Body of pancreas (tissue), 4 donors: ENCODE data around the gene INKA1. TPM values are rescaled to one million over a fixed set of nuclear protein-coding genes. Genes with fewer than 3 reads are reported as not detected.
"Not testable (repeated sequence)": the region's sequence is repeated elsewhere in the genome, so short reads cannot be mapped to it uniquely, and the experiment has no call there.

Experiments used
- ATAC-seq: fragments of 150-250 bp; one replicate; pipeline ENCODE4 v1.9.1; 2016
- DNase-seq, 4 donors: peaks; one replicate each; pipeline ENCODE4 v3.0.0-alpha.2; 2019
- H3K27ac ChIP-seq, 4 donors: fragments of 200-600 bp; sonication (generic); 1 replicate in 3 of 4; 2 replicates in 1 of 4; pipeline versions ENCODE4 v1.5.1 to v1.6.1; 2016 to 2019; ENCODE audit warnings: mild to moderate bottlenecking in 1 of 4, mixed read lengths in 1 of 4, moderate library complexity in 1 of 4
- H3K27me3 ChIP-seq, 2 donors: fragments of 200-600 bp; sonication (generic); one replicate each; pipeline ENCODE4 v1.6.0; 2016; ENCODE audit warnings: mild to moderate bottlenecking in 1 of 2
- H3K36me3 ChIP-seq, 2 donors: fragments of 200-600 bp; sonication (generic); replicated peaks in 1 of 2; 2 replicates each; pipeline ENCODE4 v1.5.1; 2016; ENCODE audit warnings: low read depth in 2 of 2; ENCODE audit not compliant: insufficient read depth in 1 of 2
- H3K4me1 ChIP-seq: fragments of 200-600 bp; sonication (generic); one replicate; pipeline ENCODE4 v1.6.0; 2016
- H3K4me3 ChIP-seq, 2 donors: fragments of 200-600 bp; sonication (generic); 1 replicate in 1 of 2; 2 replicates in 1 of 2; pipeline ENCODE4 v1.5.1; 2016 to 2019
- H3K9me3 ChIP-seq, 3 donors: fragments of 200-600 bp; sonication (generic); 1 replicate in 2 of 3; 2 replicates in 1 of 3; pipeline ENCODE4 v1.5.1; 2016
- POLR2A ChIP-seq, 3 donors: fragments of 450-650 bp; IDR thresholded peaks; one replicate each; pipeline ENCODE4 v1.6.1; 2016; ENCODE audit warnings: antibody characterized with exemption in 3 of 3, mild to moderate bottlenecking in 2 of 3
- WGBS, 2 donors: methylation state at CpG; one replicate each; pipeline ENCODE4 v1.1.5; 2017; 5-methylcytosine and 5-hydroxymethylcytosine counted together
- intact Hi-C: fragments of 100-400 bp; cut with DNase I; formaldehyde crosslinking; loops from one replicate; pipeline ENCODE4 v1.15.1; 2023
- total RNA-seq, 2 donors: library from RNA; depleted of rRNA; stranded (reverse); fragments of >200 nt; gene quantifications; one replicate each; pipeline ENCODE4 v1.1.0, GENCODE V29; 2016
- TF ChIP-seq, protein P1 (sequence below), 7 experiments: fragments of 450-650 bp in 4 of 7; fragments of 200-600 bp in 3 of 7; sonication (generic) in 3 of 7; IDR thresholded peaks; one replicate each; pipeline ENCODE4 v1.5.1; 2016 to 2019; ENCODE audit warnings: antibody characterized with exemption in 7 of 7

INKA1 gene
- total RNA-seq, 2 donors from 2014 or later: 2.6 TPM; not detected in 1

DNA sequence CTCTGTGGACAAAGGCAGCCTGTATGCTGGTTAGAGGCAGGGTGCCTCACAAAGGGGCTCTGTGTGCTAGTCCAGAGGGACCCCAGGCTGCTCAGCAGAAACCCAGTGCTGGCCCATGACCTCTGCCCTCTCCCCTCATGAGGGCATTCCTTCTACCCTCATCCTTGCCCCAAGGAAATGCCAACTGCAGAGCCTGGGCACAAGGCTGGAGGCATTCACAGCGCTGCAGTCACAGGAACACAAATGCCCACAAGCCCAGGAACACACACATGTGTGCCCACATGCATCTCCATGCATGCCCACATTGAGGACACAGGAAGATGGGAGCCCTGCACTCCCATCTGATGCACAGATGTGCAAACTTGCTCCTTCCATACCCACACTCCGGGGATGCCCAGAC is 3.8 kb downstream of the INKA1 start:
- H3K4me1 ChIP-seq: peaks cover 50% of the 10 kb centered on the region

DNA sequence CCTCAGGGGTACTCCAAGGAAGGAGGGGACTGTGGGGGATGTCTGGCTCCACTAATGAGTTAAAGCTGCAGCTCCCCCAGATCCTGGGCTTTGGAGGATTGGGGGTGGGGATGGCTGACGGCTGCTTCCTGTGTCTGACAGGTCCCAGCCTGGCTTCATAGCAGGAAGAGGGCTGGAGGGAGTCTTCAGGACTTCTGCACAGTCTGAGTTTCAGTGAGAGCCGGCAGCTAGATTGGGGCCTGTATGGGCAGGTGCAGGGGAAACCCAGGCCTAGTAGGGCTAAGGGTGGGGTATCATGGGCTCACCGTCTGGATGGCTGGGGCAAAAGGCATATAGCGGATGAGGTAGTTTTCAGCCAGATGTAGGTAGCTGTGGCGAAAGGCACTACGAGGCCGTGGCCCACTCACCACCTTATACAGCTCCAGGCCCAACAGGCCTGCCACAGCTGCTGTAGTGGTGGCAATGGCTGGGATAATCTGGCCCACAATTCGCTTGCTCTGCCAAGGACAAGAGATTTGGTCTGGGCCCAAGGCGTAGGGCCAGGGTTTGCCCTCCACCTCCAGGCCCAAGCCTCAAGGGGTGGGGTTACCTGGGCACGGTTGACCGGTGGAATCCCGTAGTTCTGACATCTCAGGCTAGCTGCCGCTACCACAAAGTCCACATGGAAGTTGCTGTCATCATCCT is 4.5 kb downstream of the INKA1 start:
- H3K4me3 ChIP-seq: no peak overlapping the region
- TF ChIP-seq POLR2A (IDR thresholded peaks at IDR 0.05): no peak
- TF ChIP-seq, protein P1, sequence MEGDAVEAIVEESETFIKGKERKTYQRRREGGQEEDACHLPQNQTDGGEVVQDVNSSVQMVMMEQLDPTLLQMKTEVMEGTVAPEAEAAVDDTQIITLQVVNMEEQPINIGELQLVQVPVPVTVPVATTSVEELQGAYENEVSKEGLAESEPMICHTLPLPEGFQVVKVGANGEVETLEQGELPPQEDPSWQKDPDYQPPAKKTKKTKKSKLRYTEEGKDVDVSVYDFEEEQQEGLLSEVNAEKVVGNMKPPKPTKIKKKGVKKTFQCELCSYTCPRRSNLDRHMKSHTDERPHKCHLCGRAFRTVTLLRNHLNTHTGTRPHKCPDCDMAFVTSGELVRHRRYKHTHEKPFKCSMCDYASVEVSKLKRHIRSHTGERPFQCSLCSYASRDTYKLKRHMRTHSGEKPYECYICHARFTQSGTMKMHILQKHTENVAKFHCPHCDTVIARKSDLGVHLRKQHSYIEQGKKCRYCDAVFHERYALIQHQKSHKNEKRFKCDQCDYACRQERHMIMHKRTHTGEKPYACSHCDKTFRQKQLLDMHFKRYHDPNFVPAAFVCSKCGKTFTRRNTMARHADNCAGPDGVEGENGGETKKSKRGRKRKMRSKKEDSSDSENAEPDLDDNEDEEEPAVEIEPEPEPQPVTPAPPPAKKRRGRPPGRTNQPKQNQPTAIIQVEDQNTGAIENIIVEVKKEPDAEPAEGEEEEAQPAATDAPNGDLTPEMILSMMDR (IDR thresholded peaks at IDR 0.05): no peak
- H3K27me3 ChIP-seq: no peaks in the 10 kb centered on the region
- H3K27ac ChIP-seq: peak overlapping the region in 1 of 4 donors; percentile 16
- H3K4me1 ChIP-seq: peaks cover 50% of the 10 kb centered on the region
- no peaks in the 10 kb centered on the region for H3K9me3 ChIP-seq
- intact Hi-C loops: loop anchor here (5.0 kb wide), 1 partner anchor 100 kb away; no protein-coding TSS in a partner anchor
- DNase-seq (no peak), ATAC-seq (no peak)
- WGBS, 2 donors: 73 to 82% methylated on average over 9 to 13 of the region's 13 CpGs
- H3K36me3 ChIP-seq: no peaks in the 10 kb centered on the region

More for the DNA sequence above, 3.8 kb downstream of the INKA1 start:
- no peaks in the 10 kb centered on the region for H3K27me3 ChIP-seq
- peak overlapping the region in 1 of 4 donors; percentile 16 for H3K27ac ChIP-seq
- intact Hi-C loops: loop anchor here (5.0 kb wide), 1 partner anchor 100 kb away; no protein-coding TSS in a partner anchor
- 67% methylated on average over 2 of the region's 2 CpGs; no CpG with 5 or more reads in 1 of the 2 donors for WGBS, 2 donors
- H3K9me3 ChIP-seq: no peaks in the 10 kb centered on the region
- TF ChIP-seq, protein P1 (IDR thresholded peaks at IDR 0.05): no peak
- TF ChIP-seq POLR2A (IDR thresholded peaks at IDR 0.05): no peak
- ATAC-seq (no peak), DNase-seq (no peak)
- no peaks in the 10 kb centered on the region for H3K36me3 ChIP-seq
- no peak overlapping the region for H3K4me3 ChIP-seq

DNA sequence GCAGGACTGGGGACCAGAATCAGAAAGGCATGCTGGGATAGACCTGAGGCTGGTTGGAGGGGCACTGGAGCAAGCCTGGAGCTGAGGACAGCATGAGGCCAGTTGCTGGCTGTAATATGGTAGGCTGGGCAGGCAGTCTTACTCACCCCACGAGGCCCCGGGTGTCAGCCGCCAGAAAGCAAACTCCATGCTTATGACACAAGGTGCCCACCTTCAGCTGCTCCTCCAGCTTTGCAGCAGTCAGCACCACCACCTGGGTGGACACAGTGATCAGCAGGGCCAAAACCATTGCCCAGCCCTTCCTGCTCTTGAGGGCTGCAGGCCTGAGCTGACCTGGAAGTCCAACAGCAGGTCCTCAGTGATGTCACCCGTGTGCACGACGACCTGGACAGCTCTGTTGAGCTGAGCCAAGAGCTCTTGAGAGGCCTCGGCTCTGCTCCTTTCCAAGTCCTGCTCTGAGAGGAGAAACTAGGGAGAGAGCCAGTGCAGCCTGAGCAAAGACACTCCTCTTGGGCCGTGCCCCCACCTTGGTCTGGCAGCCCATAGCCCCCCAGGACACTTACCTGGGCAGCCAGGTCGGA is 9.9 kb downstream of the INKA1 start:
- Histone ChIP-seq H3K4me1 (peaks cover 21% of the 10 kb centered on the region), H3K4me3 (no peak overlapping the region), H3K9me3 (no peaks in the 10 kb centered on the region), H3K27ac (peak overlapping the region; percentile 4 to 80 (median 72)), H3K36me3 (no peaks in the 10 kb centered on the region), H3K27me3 (no peaks in the 10 kb centered on the region)
- intact Hi-C loops: no loop called here
- 37 to 43% methylated on average over 3 to 9 of the region's 9 CpGs for WGBS, 2 donors
- DNase-seq (no peak), ATAC-seq (peak; percentile 16)
- TF ChIP-seq, protein P1 (IDR thresholded peaks at IDR 0.05): no peak
- TF ChIP-seq POLR2A (IDR thresholded peaks at IDR 0.05): no peak

DNA sequence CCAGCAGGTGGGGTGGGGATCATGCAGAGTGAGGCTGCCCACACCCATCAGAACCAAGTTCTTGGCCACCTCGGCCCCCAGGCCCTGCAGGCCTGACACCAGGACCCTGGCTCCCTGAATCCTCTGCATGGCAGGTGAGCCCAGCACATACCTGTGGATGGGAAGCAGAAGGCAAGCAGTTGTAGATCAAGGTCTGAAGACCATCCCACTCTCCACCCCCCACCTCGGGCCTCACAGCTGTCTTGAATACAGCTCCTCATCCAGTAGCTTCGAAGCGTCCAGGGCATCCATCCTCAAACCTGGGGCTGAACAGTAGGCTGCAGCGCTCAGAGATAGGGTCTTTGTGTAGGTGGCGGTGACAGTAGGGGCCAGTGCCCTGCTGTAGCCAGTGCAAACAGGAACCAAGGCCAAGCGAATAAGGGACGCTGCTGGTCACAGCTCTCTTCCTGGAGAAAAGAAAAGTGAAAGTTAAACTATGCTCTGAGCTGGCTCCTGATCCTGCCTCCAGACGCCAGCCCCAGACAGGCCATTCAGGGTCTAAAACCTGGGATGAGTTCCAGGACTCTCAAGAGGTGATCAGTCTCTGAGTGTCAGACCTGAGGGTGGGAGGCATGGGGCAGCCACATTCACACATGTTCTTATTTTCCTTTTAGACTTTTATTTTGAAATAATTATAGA is 10.6 kb downstream of the INKA1 start, which contains the start of gene UBA7:
UBA7 (minus strand) TSS at position 457 of the 678 bp plus-strand sequence; CDS start at position 291, 166 bp downstream.
- intact Hi-C loops: no loop called here
- DNase-seq (peak; percentile 39 to 71 (median 66)), ATAC-seq (peak; percentile 84)
- TF ChIP-seq, protein P1 (IDR thresholded peaks at IDR 0.05): no peak
- TF ChIP-seq POLR2A (IDR thresholded peaks at IDR 0.05): peak in 2 of 3 donors; percentile 38 to 51
- H3K4me1 ChIP-seq: peaks cover 21% of the 10 kb centered on the region
- H3K36me3 ChIP-seq: no peaks in the 10 kb centered on the region
- H3K4me3 ChIP-seq: no peak within 1 kb of the TSS
- H3K27me3 ChIP-seq: no peaks in the 10 kb centered on the region
- no peaks in the 10 kb centered on the region for H3K9me3 ChIP-seq
- 3 to 12% methylated on average over 5 to 8 of the region's 9 CpGs for WGBS, 2 donors
- H3K27ac ChIP-seq: peak within 1 kb of the TSS; percentile 4 to 80 (median 72)

DNA sequence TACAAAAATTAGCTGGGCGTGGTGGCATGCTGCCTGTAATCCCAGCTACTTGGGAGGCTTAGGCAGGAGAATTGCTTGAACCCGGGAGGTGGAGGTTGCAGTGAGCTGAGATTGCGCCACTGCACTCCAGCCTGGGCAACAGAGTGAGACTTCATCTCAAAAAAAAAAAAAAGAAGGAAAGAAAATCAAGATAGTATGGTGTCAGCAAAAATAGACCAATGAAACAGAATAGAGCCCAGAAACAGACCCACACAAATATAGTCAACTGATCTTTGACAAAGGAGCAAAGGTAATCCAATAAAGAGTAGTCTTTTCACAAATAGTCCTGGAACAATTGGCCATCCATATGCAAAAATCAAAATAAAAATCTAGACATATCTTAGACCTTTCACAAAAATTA is 20.1 kb downstream of the INKA1 start:
- intact Hi-C loops, H3K27me3 ChIP-seq, H3K9me3 ChIP-seq, ATAC-seq, H3K4me1 ChIP-seq, H3K4me3 ChIP-seq, H3K27ac ChIP-seq, H3K36me3 ChIP-seq, DNase-seq: not testable (repeated sequence)
- 63 to 90% methylated on average over 3 of the region's 3 CpGs for WGBS, 2 donors
